Astrocyte of the hippocampus (primary cell): ENCODE results near the gene AGBL4.

Experiments used
- DNase-seq: peaks from one replicate; pipeline ENCODE4 v3.0.0; 2011; ENCODE audit warnings: low read depth, low spot score

The AGBL4 gene

GRCh38 chr1:48725341-48726046 lies 1298.3 kb downstream of the AGBL4 start:
- peak; percentile 29 for DNase-seq

GRCh38 chr1:48720929-48721328 lies 1302.8 kb downstream of the AGBL4 start:
- no peak for DNase-seq

GRCh38 chr1:48718705-48719104 lies 1305.0 kb downstream of the AGBL4 start:
- no peak for DNase-seq

DNA sequence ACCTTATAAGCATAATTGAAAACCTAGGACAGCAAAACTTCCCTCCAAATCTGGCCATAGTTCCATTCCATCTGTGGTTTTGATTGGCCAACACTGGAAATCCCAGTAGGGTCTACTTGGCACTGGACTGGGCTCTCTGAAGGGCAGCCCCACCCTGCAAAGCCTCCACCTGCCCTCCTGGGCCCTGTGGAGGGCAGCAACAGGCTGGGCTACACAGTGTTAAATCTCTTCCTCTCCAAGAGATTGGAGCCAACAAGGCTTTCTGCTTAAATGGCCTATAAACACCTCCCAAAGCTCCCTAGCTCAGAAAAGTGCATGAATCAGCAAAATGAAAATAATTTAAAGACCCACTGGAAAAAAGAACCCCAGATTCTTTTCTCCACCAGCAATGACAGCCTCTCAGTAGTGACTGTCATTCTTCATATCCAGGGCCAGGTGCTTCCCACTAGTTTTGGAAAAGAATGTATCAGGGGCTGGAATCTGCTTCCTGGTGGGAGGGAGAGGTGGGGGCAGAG lies 1305.6 kb downstream of the AGBL4 start:
- peak; percentile 6 for DNase-seq

DNA sequence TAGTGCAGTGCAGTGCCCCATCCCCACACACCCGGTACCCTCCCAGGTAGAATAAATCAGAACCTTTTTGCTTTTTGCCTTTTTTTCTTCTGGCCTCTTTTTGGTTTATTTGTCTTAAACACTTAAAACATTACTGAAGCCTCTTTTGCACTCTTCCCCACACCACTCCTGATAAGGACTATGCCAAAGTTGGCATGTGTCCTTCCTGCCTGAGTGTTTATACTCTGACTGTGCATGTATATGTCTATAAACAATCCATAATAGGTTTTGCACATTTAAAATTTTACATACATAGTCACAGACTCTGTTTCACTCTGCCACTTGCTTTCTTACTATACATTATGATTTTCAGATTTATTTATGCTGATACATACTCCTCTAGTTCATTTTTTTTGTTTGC lies 1306.7 kb downstream of the AGBL4 start:
- DNase-seq: no peak

DNA sequence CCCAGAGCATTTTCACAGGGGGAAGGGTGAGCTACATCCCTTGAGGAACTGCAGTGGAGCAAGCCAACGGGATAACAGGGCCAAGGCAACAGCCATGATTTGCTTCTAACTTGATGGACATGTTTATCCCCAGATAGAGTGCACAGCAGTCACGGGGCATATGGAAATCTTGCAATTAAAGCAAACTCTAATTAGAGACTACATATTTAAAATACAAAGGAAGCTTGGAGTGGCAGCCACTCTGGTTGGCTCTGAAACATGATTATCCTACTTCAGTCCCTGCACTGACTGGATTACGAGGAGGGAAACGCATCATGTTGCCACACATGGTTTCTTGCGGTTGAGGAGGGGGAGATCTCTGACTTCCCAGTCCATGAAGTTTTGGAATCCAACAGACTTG lies 1307.8 kb downstream of the AGBL4 start:
- DNase-seq: no peak

DNA sequence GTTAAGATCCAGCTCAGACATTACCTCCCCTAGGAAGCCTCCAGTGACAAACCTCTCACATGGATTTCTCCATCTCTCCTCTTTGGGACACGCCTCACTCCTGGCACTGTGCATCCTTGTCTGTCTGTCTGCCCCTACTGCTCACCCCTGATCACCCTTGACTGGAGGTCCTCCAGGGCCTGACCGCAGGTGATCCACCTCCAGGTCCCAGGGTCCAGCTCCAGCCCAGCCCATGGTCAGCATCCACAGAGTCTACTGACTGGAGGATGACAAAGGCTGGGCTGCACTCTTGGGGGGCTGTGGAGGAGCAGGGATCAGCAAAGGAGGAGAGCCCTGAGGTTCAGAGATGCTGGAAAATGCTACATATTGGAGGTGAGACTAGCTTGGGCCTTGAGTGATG lies 1312.8 kb downstream of the AGBL4 start:
- DNase-seq: no peak

DNA sequence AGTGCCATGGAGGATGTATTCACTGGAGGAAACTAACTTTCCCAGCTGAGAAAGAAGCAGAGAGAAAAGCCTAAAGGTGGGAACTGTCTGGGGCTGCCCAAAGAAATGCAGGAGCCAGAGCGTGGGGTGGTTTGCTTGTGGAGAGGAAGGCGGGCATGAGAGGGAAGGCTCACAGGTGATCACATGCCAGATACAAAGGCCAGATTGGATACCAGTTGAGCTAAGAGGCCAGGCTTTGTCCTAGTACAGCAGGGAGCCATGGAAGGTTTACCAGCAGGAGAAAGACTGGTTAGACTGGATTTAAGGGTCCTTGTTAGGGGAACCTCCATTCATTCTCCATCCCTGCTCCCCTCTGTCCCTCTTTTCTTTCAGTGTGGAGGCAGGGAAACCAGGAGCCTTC lies 1313.4 kb downstream of the AGBL4 start:
- no peak for DNase-seq

DNA sequence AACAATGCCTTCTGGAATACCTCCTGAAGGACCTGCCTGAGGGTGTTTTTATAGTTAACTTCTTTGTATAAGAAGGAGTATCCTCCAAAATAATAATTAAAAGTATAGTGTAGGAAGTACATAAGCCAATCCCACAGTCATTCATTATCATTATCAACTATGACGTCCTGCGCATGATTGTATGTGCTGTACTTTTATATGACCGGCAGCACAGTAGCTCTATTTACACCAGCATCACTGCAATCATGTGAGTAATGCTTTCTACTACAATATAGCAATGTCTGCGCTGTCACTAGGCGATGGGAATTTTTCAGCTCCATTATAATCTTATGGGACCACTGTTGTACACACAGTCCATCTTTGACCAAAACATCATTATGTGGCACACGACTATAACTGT lies 1319.0 kb downstream of the AGBL4 start:
- DNase-seq: no peak

DNA sequence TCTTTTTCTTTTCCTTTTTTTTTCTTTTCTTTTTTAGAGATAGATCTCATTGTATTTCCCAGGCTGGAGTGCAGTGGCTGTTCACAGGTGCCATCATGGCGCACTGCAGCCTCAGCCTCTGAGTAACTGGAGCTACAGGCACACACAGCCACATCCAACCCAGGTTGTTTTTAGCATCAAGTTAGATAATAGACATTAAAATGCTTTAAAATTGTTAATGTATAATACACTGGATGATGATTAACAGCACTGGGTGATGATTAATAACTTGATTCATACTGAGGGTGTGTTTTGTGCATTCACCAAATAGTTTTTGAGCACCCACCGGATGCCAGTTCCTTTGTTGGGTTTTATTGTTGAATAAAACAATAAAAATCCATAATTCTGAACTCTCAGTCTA lies 1322.3 kb downstream of the AGBL4 start:
- no peak for DNase-seq

DNA sequence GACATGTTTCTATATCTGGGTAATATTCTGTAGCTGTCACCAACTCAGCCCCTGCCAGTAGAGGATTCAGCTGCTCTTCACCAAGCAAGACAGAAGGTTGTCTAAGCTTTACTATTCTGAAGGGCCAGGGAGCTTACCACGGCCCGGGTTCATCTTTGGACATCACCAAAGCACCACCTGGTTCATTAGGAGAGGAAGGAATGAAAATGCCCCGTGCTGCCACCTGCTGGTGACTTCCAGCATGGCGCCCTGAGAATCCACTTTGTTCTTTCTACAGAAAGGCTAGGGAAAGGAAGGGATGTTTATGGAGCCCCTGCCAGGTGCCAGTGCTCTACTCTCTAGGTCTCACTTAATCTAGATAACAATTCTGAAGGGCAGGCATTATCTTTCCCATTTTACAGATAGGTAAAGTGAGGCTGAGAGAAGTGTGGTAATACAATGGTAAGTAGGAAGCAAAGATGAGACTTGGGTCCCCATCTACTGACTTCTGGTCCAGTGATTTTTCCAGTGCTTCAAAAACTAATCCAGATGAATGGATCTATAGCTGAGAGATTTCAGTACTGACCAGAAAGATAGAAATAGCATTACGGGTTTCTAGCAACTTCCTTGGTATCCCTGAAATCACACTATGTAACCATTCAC lies 1326.6 kb downstream of the AGBL4 start:
- peak; percentile 70 for DNase-seq

GRCh38 chr1:48695161-48695560 lies 1328.6 kb downstream of the AGBL4 start:
- no peak for DNase-seq

DNA sequence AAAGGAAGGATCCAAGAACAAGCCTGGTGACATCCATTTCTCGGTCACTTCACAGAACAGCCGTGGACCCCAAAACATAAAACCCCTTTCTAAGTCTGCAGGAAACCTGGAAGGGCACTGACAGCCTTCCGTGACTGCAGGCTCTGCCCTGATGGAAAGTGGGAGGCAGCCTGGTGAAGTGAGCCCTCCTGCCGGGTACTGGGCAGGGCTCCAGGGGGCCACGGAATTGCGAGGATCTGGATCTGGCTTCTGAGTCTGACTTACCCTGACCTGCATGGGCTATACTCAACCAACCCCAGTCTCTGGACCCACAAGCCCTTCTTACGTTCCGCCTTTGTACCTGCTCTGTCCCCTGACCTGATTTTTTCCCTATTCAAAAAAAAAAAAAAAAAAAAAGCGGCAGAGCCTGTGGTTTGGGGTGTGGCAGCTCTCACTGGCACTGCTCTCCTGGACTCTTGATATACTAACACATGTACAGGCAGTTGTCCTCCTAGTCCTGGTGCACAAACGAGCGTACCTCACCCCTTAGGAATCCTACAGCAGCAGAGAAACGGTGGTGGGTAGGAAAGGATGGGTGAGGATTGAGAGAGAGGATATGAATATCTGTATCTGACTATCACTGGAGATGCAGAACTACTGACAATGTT lies 1330.0 kb downstream of the AGBL4 start:
- DNase-seq: no peak

GRCh38 chr1:48693180-48693579 lies 1330.6 kb downstream of the AGBL4 start:
- DNase-seq: no peak

DNA sequence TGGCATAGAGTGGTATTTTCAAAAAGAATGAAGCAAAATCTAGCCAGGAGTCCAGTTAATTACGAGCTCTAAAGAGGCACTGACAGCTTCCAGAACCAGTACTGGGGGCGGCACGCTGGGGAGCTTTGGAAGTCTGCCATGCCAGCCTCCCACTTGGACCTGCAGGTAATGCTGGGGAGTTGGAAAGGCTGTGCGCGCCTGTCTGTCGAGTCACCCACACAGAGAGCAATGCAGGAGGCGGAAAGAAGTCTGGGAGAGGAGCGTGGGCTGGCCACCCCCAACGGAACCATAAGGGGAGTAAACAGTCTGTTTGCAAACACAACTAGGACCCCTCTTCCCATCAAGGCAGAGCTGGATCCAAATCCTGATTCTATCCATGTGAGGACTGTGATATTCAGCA lies 1331.5 kb downstream of the AGBL4 start:
- DNase-seq: no peak

DNA sequence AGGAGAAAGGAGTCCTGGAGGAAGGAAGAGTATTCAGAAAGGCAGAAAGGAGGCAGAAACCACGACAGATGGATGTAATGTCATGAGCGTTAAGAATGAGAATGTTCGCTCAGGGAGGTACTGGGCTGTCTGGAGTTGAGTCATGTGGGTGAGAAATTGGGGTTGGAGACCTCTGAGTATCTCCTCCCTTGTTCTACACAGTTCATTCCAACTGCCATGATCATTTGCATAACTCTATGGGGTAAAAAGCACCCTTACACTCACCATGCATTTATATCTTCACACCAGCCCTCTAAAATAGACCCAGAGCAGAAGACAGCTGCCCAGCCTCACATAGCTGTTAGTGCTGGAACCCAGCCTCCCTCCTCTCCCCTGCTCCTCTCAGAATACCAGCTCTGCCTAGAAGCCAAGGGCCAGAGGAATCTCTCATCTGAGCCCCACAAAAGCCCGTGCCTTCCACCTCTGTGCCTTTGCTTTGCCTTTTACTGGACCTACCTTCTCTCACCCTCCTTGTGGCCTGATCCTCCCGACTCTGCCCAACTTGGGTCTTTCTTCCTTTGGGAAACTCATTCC lies 1332.2 kb downstream of the AGBL4 start:
- DNase-seq: no peak

DNA sequence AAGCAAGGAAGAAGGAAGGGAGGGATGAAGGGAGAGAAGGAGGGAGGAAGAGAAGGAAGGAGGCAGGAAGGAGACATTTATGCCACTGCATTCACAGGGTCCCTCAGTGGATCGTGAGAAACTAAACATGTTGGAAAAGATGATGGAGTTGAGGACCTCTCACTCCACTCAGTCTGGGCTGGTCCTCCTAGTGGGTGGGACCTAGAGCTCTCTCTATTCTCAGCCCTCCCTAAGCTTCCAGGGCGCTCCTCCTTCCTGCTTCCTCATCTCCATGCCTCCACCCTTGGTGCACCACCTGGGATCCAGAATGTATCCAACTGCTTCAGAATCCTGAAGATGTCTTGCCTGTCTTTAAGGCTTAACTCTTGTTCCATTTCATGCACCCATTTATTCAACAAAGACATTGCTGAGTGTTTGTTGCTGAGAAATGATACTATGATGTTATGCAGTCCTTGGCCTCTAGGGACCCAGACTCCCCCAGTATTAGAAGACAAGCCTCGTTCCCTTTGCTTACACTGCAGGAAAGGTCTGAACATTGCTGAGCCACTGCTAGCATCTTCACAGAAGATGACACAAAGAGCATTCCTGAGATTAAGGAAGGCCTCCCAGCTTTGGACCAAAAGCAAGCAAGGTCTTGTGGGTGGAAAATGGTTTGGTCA lies 1335.5 kb downstream of the AGBL4 start:
- DNase-seq: no peak

- no peak for DNase-seq
Observed at GRCh38 chr1:48687282-48688045, 1336.3 kb downstream of the AGBL4 start.

DNA sequence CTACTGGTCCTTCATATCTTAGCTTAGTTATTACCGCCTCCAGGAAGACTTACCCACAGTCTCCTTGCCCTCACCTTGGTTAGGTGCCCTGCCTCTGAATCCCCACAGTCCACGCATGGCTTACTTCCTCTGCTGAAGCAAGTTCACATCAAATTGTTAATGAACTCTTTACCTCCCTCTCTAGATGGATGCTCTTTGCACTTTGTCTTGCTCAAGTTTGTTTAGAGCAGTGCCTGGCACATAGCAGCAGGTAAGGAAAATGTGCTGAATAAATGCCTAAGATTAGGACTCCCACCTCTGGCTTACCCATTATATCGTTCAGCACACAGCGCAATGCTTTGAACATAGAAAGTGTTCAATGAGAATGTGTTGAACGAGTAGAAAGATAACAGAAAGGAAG lies 1337.6 kb downstream of the AGBL4 start:
- DNase-seq: no peak

DNA sequence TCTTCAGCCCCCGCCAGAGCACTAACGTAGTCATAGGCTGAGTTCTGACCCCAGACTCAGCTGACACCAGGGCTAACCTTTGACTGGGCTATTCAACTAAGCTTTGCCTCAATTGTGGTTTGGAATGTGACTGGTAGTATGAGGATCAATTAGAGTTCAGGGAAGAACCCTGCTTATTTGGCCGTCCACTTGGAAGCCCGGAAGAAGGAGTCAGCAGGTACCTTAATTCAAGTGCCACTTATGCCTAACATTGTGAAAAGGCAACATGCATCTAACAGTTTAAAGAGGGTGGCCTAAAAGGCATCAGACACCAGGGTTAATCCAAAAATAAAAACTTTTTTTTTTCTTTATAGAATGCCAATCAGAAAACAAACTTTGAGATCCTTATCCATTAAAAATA lies 1339.4 kb downstream of the AGBL4 start:
- no peak for DNase-seq

DNA sequence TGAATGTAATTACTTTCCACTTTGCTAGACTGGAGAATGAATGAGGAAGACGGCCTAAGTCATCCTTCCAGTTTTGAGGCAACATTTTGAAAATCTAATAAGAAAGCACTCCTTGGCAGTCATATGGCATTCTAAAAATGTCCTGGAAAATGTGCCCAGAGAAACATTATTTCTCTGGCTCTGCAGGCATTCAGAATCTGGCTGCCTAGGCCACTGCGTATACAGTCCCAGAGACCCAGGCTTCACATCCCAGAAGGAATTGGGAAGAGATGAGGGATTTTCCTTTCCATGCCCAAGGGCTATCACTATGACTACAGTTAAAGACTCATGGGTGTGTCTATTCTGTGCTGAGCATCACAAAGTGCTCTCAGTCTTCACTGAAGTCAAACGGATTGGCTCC lies 1339.9 kb downstream of the AGBL4 start:
- peak; percentile 64 for DNase-seq
